ENCODE results near the gene IL18RAP. TPM values are rescaled to one million over a fixed set of nuclear protein-coding genes. Genes with fewer than 3 reads are reported as not detected.

Gene IL18RAP
- total and polyA plus RNA-seq, 9 donors = 0.14 to 0.39 (median 0.27) TPM

GRCh38 chr2:102492006-102492405, 69.0 kb downstream of the IL18RAP start:
- Histone ChIP-seq H3K27me3 (ENCODE audit: control insufficient read depth, insufficient read depth, low read length) (no peaks in the 10 kb centered on the region), H3K4me3 (ENCODE audit: low read length) (no peak overlapping the region), H3K4me1 (ENCODE audit: control insufficient read depth, insufficient read depth, low read length) (no peaks in the 10 kb centered on the region), H3K36me3 (ENCODE audit: control insufficient read depth, insufficient read depth, low read length) (no peaks in the 10 kb centered on the region), H3K27ac (ENCODE audit: low read length) (no peak overlapping the region), H3K9me3 (replicated peaks; ENCODE audit: control insufficient read depth, low read depth, low read length) (no peaks in the 10 kb centered on the region)
- DNase-seq = no peak

GRCh38 chr2:102494570-102494969, 71.6 kb downstream of the IL18RAP start:
- no peak for DNase-seq
- WGBS (ENCODE audit: insufficient coverage) = no CpG with 5 or more reads among the region's 1 CpG
- Histone ChIP-seq H3K27ac (ENCODE audit: low read length) (no peak overlapping the region), H3K9me3 (replicated peaks; ENCODE audit: control insufficient read depth, low read depth, low read length) (no peaks in the 10 kb centered on the region), H3K4me1 (ENCODE audit: control insufficient read depth, insufficient read depth, low read length) (no peaks in the 10 kb centered on the region), H3K27me3 (ENCODE audit: control insufficient read depth, insufficient read depth, low read length) (no peaks in the 10 kb centered on the region), H3K36me3 (ENCODE audit: control insufficient read depth, insufficient read depth, low read length) (no peaks in the 10 kb centered on the region), H3K4me3 (ENCODE audit: low read length) (no peak overlapping the region)

- H3K27ac ChIP-seq (ENCODE audit: low read length) = no peak overlapping the region
- H3K27me3 ChIP-seq (ENCODE audit: control insufficient read depth, insufficient read depth, low read length) = peaks cover 2% of the 10 kb centered on the region
- no peaks in the 10 kb centered on the region for H3K36me3 ChIP-seq (ENCODE audit: control insufficient read depth, insufficient read depth, low read length)
- whole genome bisulfite sequencing (ENCODE audit: insufficient coverage) = no CpG with 5 or more reads among the region's 2 CpGs
- H3K4me3 ChIP-seq (ENCODE audit: low read length) = no peak overlapping the region
- H3K4me1 ChIP-seq (ENCODE audit: control insufficient read depth, insufficient read depth, low read length) = no peaks in the 10 kb centered on the region
- DNase-seq = no peak
- no peaks in the 10 kb centered on the region for H3K9me3 ChIP-seq (replicated peaks; ENCODE audit: control insufficient read depth, low read depth, low read length)
Observed at GRCh38 chr2:102498414-102498813, 75.5 kb downstream of the IL18RAP start.

- Histone ChIP-seq H3K27me3 (ENCODE audit: control insufficient read depth, insufficient read depth, low read length) (peaks cover 2% of the 10 kb centered on the region), H3K4me1 (ENCODE audit: control insufficient read depth, insufficient read depth, low read length) (no peaks in the 10 kb centered on the region), H3K9me3 (replicated peaks; ENCODE audit: control insufficient read depth, low read depth, low read length) (no peaks in the 10 kb centered on the region), H3K4me3 (ENCODE audit: low read length) (no peak overlapping the region), H3K27ac (ENCODE audit: low read length) (no peak overlapping the region), H3K36me3 (ENCODE audit: control insufficient read depth, insufficient read depth, low read length) (no peaks in the 10 kb centered on the region)
- no CpG with 5 or more reads among the region's 1 CpG for WGBS (ENCODE audit: insufficient coverage)
- no peak for DNase-seq
Observed at GRCh38 chr2:102499558-102499957, 76.6 kb downstream of the IL18RAP start.

Other genes starting within 250 kb of the IL18RAP start
- gene IL1RL2, start 236.1 kb upstream of the IL18RAP start, total RNA-seq = 0.27 TPM
- gene IL1RL2, start 236.1 kb upstream of the IL18RAP start, polyA plus RNA-seq (ENCODE audit: insufficient read depth in 1 of 8, insufficient read length in 8 of 8, low replicate concordance in 1 of 8) = under 1 TPM; 0.14 to 0.73 (median 0.20) TPM
- gene IL1RL1, start 111.6 kb upstream of the IL18RAP start, total RNA-seq = 0.31 TPM
- under 1 TPM; 0.05 to 0.34 (median 0.20) TPM for gene IL1RL1, start 111.6 kb upstream of the IL18RAP start, polyA plus RNA-seq (ENCODE audit: insufficient read depth in 1 of 8, insufficient read length in 8 of 8, low replicate concordance in 1 of 8)
- 0.98 TPM for gene IL18R1, start 67.4 kb upstream of the IL18RAP start, total RNA-seq
- 1 to 10 TPM in 2 of 8 donors, under 1 TPM in 6; 0.30 to 1.1 (median 0.50) TPM for gene IL18R1, start 67.4 kb upstream of the IL18RAP start, polyA plus RNA-seq (ENCODE audit: insufficient read depth in 1 of 8, insufficient read length in 8 of 8, low replicate concordance in 1 of 8)
- gene SLC9A4, start 50.1 kb downstream of the IL18RAP start, total RNA-seq = 0.04 TPM
- under 1 TPM in 2 of 8 donors, not detected in 6; 0.02 to 0.16 TPM for gene SLC9A4, start 50.1 kb downstream of the IL18RAP start, polyA plus RNA-seq (ENCODE audit: insufficient read depth in 1 of 8, insufficient read length in 8 of 8, low replicate concordance in 1 of 8)
- 2.7 TPM for gene SLC9A2, start 196.4 kb downstream of the IL18RAP start, total RNA-seq
- 1 to 10 TPM in 5 of 8 donors, under 1 TPM in 3; 0.34 to 2.9 (median 1.1) TPM for gene SLC9A2, start 196.4 kb downstream of the IL18RAP start, polyA plus RNA-seq (ENCODE audit: insufficient read depth in 1 of 8, insufficient read length in 8 of 8, low replicate concordance in 1 of 8)

Data from muscle of leg (tissue), 11 donors.